Measurements from ENCODE around the gene RSPO3. TPM values are rescaled to one million over a fixed set of nuclear protein-coding genes. Genes with fewer than 3 reads are reported as not detected.

Gene RSPO3
- total RNA-seq, 1 experiment from 2014 or later: not detected

GRCh38 chr6:127199470-127199869 is 81.0 kb downstream of the RSPO3 start:
- Mint-ChIP-seq H3K27ac (ENCODE audit: unreplicated experiment) (no peak overlapping the region), H3K4me3 (ENCODE audit: low read depth, unreplicated experiment) (no peak overlapping the region), H3K9me3 (ENCODE audit: low read depth, unreplicated experiment) (no peaks in the 10 kb centered on the region), H3K27me3 (ENCODE audit: unreplicated experiment) (no peaks in the 10 kb centered on the region), H3K4me1 (ENCODE audit: low read depth, unreplicated experiment) (no peaks in the 10 kb centered on the region), H3K36me3 (ENCODE audit: insufficient read depth, unreplicated experiment) (no peaks in the 10 kb centered on the region)
- DNase-seq: no peak
- CTCF ChIA-PET: interaction anchor here (0.6 kb wide), 1 partner anchor 47 kb away, joined by 3 read pairs; no protein-coding TSS in a partner anchor
- no peak for TF ChIP-seq CTCF (IDR thresholded peaks at IDR 0.05; ENCODE audit: unreplicated experiment)
- no TSS peak for BruUV-seq (replicated peaks)
- intact Hi-C loops (cut with micrococcal nuclease; ENCODE audit: unreplicated experiment): no loop called here

DNA sequence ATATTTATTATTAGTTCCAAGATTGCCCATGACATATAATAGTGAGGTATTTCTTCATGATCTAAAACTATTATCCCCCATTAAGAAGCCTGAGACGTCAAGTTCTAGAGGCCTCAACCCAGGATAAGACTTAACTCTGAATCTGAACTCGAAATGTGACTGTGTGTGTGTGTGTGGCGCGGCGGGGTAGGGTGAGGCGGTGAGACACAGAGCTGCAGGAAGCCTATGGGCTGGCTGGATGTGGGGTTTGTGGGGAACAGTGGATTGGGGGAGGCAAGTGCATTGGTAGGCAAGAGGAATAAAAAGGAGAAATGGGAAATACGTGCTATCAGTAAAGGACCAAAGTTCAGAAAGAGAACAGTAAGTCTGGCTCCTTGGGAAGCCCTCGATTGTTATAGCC is 81.6 kb downstream of the RSPO3 start:
- no peaks in the 10 kb centered on the region for H3K36me3 Mint-ChIP-seq (ENCODE audit: insufficient read depth, unreplicated experiment)
- TF ChIP-seq CTCF (IDR thresholded peaks at IDR 0.05; ENCODE audit: unreplicated experiment): no peak
- H3K27me3 Mint-ChIP-seq (ENCODE audit: unreplicated experiment): no peaks in the 10 kb centered on the region
- no peaks in the 10 kb centered on the region for H3K9me3 Mint-ChIP-seq (ENCODE audit: low read depth, unreplicated experiment)
- no TSS peak for BruUV-seq (replicated peaks)
- DNase-seq: no peak
- CTCF ChIA-PET: interaction anchor here (0.6 kb wide), 1 partner anchor 47 kb away, joined by 3 read pairs; no protein-coding TSS in a partner anchor
- intact Hi-C loops (cut with micrococcal nuclease; ENCODE audit: unreplicated experiment): no loop called here
- H3K27ac Mint-ChIP-seq (ENCODE audit: unreplicated experiment): no peak overlapping the region
- H3K4me1 Mint-ChIP-seq (ENCODE audit: low read depth, unreplicated experiment): no peaks in the 10 kb centered on the region
- no peak overlapping the region for H3K4me3 Mint-ChIP-seq (ENCODE audit: low read depth, unreplicated experiment)

- TF ChIP-seq CTCF (IDR thresholded peaks at IDR 0.05; ENCODE audit: unreplicated experiment): no peak
- Mint-ChIP-seq H3K4me3 (ENCODE audit: low read depth, unreplicated experiment) (no peak overlapping the region), H3K27ac (ENCODE audit: unreplicated experiment) (no peak overlapping the region), H3K36me3 (ENCODE audit: insufficient read depth, unreplicated experiment) (no peaks in the 10 kb centered on the region), H3K4me1 (ENCODE audit: low read depth, unreplicated experiment) (no peaks in the 10 kb centered on the region), H3K9me3 (ENCODE audit: low read depth, unreplicated experiment) (no peaks in the 10 kb centered on the region), H3K27me3 (ENCODE audit: unreplicated experiment) (no peaks in the 10 kb centered on the region)
- peak; percentile 10 for DNase-seq
- CTCF ChIA-PET: interaction anchor here (1.2 kb wide), 1 partner anchor 65 kb away, joined by 5 read pairs; no protein-coding TSS in a partner anchor
- no TSS peak for BruUV-seq (replicated peaks)
- intact Hi-C loops (cut with micrococcal nuclease; ENCODE audit: unreplicated experiment): no loop called here
Observed at GRCh38 chr6:127201321-127201720, 82.8 kb downstream of the RSPO3 start.

DNA sequence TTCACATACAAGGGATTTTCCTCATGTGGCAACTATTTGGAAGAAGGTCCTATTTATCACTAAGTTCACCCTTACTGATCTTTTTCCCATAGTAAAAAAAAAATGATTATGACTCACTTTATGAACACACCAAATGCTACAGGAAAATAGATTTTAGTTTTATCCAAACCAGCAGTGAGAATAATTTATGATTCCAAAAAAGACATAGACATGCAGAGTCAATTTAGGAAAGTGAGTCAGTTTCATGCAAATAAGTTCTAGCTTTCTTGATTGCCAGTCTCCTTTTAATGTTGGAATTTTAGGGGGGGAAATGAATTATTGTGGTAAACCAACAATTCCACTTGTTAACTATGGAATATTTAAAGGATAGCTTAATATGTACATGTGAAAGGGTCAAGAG is 84.2 kb downstream of the RSPO3 start:
- Mint-ChIP-seq H3K4me3 (ENCODE audit: low read depth, unreplicated experiment) (no peak overlapping the region), H3K27ac (ENCODE audit: unreplicated experiment) (no peak overlapping the region), H3K9me3 (ENCODE audit: low read depth, unreplicated experiment) (no peaks in the 10 kb centered on the region), H3K4me1 (ENCODE audit: low read depth, unreplicated experiment) (no peaks in the 10 kb centered on the region), H3K36me3 (ENCODE audit: insufficient read depth, unreplicated experiment) (no peaks in the 10 kb centered on the region), H3K27me3 (ENCODE audit: unreplicated experiment) (no peaks in the 10 kb centered on the region)
- no TSS peak for BruUV-seq (replicated peaks)
- intact Hi-C loops (cut with micrococcal nuclease; ENCODE audit: unreplicated experiment): no loop called here
- CTCF ChIA-PET: no interaction called here
- DNase-seq: no peak
- no peak for TF ChIP-seq CTCF (IDR thresholded peaks at IDR 0.05; ENCODE audit: unreplicated experiment)

All from Calu3 (cell line).